Occipital lobe (tissue), 2 donors: ENCODE measurements around the gene CCSAP. TPM values are rescaled to one million over a fixed set of nuclear protein-coding genes. Genes with fewer than 3 reads are reported as not detected.
"Not testable (repeated sequence)": the region's sequence is repeated elsewhere in the genome, so short reads cannot be mapped to it uniquely, and the experiment has no call there.

Experiments
- DNase-seq: peaks from one replicate; lab custom pipeline; 2025; lab: John Stamatoyannopoulos, UW
- total RNA-seq: library from RNA; depleted of rRNA; stranded (reverse); fragments of >200 nt; gene quantifications from one replicate; pipeline ENCODE4 v1.2.3, GENCODE V29; 2014

Gene CCSAP
- 286 TPM for total RNA-seq

DNA sequence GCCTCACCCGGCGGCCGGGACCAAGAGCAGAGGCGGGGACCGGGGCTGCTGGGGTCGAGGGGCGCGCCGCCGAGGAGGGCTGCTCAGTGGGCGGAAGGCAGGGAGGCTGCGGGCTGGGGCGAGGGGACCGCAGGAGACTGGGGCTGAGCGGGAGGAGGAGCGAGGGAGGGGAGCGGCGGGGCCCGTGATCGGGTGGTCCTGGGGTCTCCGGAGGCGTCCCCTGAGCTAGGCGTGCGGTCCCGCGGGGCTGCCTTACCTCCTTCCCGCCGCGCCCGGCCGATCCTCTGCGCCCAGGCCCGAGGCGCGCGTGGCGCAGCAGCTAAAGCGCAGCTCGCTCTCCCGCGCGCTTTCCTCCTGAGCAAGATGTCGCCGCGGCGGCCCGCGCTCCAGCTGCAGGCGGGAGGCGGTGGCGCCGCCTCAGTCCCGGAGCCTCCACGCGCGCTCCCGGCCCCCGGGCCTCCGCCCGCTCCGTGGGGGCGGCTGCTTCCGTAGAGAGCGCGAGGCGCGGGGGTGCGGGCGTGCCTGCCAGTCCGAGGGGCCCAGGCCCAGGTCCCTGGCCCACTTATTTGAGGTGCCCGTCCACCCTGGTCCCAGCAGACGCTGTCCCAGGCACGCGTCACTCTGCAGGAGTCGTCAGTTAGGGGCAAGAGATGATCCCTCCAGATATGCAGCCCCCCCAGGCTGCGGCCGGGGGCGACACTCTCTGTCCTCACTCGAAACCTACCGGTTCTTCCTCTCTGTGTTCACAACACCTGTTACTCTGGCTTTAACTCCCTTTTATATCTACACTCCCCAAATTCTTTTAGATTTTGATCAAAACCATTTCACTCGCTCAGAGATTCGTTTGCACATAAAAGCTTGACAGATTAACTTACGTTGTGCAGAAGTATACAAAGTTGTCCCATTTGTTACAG is at the start of gene CCSAP:
Gene CCSAP (minus strand): TSS at position 392 of the 914 bp plus-strand sequence. CDS start 582 bp downstream, outside the sequence.
- DNase-seq = peak; percentile 74

GRCh38 chr1:229390130-229390529 is 47.3 kb upstream of the CCSAP start:
- DNase-seq = no peak

- no peak for DNase-seq
Measured at GRCh38 chr1:229388897-229389580, 46.2 kb upstream of the CCSAP start.

GRCh38 chr1:229385853-229386456 is 43.1 kb upstream of the CCSAP start:
- DNase-seq = no peak

DNA sequence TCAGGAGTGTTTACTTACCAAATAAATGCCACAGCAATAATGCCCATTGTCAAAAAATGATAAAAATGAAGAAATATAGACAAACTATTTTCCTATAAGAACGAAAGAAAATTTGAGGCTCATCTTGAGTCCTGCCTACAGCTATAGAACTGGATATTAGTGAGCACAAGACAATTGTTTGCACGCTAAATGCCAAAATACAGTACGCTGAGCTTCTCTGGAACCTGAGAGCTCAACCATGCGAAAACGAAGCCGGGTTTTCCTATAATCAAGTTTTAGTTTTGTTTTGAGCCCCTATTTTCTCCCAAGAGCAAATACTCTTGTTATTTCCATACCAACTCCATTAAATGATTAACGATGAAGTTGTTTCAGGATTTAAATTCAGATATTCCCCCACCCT is 42.0 kb upstream of the CCSAP start:
- DNase-seq = no peak

DNA sequence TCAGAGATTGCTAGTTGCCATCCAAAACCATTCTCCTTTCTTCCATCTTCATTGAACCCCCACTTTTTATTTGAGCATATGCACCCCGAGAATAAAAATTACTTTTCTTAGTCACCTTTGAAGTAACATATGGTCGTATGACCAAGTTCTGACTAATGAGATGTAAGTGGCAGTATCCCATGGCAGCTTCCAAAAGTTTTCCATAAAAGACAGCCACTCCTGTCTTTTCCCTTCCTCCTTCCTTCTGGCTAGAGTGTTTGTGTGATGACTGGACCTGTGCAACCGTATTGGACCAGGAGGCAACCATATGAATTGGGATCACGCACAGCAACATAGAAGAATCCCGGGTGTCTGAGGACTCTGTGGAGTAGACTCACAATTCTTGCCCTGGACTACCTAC is 41.1 kb upstream of the CCSAP start:
- DNase-seq = no peak

- no peak for DNase-seq
Measured at GRCh38 chr1:229383188-229383587, 40.3 kb upstream of the CCSAP start.

DNA sequence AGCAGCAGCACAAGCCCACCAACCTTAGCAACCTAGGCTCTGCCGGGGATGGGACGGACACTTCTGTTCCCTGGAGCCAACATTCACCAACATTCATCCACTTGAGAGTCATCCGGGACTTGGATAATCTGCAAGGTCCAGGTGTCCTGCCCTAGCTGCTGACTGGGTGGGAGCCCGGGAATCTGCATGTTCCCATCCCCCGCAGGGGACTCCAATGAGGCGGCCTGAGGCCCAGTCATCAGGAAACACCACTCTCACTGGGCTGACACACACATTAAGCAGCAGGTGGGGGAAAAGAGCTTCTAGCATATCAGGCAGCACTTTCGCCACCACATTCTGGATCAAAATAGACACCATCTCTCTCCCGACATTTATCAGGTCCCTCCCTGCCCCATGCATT is 38.4 kb upstream of the CCSAP start:
- no peak for DNase-seq

DNA sequence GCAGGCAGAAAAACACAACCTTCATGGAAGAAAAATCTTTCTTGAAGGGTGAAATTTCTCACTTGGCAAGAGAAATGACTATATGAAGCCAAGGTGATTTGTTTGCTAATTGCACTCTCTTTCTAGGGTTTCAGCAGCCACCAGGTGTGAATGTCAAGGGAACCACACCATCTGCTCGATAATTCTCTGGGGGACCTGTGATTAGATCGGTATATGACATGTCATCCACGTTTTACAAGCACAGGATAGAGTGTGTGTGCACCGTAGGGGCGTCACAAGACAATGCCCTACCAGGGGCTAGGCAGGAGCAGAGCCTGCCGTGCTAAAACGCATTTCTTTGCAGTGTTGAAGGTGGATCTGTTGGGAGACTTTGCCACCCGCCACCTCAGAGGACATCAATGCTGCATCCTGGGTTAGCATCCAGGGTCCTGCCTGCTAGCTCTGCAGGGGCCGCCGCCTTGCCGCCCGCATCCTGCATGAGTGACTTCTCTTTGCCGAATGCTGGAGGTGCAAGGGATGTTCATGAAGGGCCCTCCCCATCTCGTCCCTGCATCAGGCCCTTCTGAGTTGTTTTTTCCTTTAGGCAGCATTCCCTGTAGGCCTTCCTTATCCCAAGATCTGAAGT is 37.8 kb upstream of the CCSAP start:
- no peak for DNase-seq

DNA sequence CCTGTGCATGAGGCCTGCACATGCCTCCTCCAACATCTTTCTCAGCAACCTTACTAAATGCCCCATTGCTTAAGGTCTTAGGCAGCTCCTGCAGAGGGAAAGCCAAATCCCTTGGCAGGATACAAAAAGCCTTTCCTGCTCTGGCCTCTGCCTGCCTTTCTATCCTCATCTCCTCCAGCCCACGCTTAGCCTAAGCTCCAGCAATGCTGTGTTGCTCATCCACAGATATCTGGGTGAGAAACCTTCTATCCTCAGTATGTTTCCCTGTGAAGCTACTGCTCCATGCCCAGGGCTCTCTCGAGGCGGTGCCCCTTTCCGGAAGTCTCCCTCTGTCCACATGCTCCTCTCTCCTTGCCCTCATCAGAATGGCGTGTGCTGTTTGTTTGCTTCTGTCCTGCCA is 37.0 kb upstream of the CCSAP start:
- DNase-seq = no peak

GRCh38 chr1:229378586-229379367 is 35.9 kb upstream of the CCSAP start:
- DNase-seq = no peak

- not testable (repeated sequence) for DNase-seq
Measured at GRCh38 chr1:229378035-229378434, 35.2 kb upstream of the CCSAP start.

GRCh38 chr1:229377429-229377828 is 34.6 kb upstream of the CCSAP start:
- DNase-seq = no peak

GRCh38 chr1:229376521-229376920 is 33.7 kb upstream of the CCSAP start:
- no peak for DNase-seq

DNA sequence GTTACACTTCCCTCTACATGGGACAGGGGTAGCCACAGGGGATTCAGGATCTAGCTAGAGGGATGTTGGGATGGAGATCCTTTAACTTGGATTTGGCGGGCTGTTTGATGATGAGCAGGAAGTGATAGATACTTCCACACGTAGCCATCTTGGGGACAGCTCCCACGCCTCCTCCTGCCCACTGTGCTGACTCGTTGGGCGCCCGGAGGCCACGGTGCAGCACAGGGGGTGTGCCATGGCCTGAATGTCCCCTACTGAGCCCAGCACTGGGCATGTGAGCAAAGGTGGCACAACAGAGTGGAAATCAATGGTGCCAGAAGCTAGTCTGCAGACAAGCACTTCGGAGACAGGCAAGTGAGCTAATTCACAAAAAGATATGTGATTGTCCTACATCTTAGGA is 31.6 kb upstream of the CCSAP start:
- no peak for DNase-seq

DNA sequence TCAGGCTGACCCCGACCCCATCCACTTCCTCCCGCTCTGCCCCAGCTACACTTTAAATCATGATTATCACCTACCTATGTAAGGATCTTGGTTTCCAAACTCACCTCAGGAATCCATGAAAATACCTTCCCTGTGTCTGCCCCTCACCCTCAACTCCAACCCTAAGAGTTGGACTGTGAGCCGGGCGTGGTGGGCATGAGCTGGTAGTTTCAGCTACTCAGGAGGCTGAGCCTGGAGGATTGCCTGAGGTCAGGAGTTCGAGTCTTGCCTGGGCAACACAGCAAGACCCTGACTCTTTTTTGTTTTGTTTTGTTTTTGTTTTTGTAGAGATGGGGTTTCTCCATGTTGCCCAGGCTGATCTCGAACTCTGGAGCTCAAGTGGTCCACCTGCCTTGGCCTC is 30.5 kb upstream of the CCSAP start:
- DNase-seq = no peak

GRCh38 chr1:229372251-229372650 is 29.4 kb upstream of the CCSAP start:
- no peak for DNase-seq

DNA sequence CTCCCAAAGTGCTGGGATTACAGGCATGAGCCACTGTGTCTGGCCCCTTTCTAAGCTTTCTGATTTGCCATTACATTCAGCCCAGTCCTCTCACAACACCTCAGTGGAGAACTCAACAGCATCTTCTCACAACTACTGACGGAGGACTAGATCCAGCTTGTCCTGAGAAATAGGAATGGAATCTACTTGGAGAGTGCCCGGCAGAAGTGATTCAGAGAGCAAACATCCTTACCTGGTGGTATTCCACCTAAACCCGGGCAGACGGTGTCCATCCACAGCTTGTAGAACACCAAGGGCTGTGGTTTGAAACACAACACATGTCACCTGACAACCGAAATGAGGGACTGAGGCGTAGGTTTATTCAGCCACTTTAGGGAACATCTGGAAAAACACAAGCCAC is 28.8 kb upstream of the CCSAP start:
- no peak for DNase-seq

DNA sequence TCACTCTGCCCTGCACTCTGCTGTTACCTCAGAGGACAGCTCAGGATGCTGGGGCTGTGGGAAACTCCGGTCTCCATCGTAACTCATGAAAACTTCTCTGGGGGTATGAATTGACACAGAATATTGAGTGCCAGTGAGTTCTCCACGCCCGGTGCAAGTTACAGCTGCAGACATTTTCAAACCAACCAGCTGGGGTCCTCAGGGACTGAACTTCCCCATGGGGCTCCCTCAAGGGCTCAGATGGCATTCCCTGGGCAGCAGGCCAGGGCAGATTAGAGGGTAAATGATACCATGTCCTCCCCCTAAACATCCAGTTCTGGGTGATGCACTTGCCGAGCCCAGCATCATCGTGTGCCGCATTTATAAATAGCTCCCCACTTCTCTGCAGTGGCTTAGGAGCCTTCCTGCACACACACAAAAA is 27.8 kb upstream of the CCSAP start:
- DNase-seq = no peak

DNA sequence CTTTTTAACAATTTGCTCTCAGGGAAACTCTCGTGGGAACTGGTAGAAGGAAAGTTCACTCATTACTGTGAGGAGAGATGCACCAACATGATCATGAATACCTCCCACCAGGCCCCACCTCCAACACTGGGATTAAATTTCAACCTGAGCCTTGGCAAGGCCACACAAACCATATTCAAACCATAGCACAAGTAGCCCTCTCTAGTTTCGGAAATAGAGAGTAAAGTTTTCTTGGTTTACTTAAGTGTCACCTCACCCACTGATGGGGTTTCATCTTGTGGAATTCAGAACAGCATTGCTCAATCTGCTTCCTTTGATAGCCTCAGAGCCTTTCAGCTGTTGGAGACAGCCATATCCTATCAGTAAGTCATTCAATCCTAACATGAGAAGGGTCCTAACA is 25.5 kb upstream of the CCSAP start:
- no peak for DNase-seq

DNA sequence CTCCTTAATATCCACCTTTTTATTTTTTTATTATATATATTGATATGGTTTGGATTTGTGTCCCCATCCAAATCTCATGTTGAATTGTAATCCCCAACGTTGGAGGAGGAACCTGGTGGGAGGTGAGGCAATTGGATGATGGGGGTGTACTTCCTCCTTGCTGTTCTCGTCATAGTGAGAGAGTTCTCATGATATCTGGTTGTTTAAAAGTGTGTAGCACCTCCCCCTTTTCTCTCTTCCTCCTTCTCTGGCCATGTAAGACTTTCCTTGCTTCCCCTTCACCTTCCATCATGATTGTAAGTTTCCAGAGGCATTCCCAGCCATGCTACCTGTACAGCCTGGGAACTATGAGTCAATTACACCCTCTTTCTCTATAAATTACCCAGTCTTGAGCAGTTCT is 22.7 kb upstream of the CCSAP start:
- no peak for DNase-seq
